ENCODE data around the gene ZNF438.
"Not testable (repeated sequence)": the region's sequence is repeated elsewhere in the genome, so short reads cannot be mapped to it uniquely, and the experiment has no call there.

ZNF438 gene

DNA sequence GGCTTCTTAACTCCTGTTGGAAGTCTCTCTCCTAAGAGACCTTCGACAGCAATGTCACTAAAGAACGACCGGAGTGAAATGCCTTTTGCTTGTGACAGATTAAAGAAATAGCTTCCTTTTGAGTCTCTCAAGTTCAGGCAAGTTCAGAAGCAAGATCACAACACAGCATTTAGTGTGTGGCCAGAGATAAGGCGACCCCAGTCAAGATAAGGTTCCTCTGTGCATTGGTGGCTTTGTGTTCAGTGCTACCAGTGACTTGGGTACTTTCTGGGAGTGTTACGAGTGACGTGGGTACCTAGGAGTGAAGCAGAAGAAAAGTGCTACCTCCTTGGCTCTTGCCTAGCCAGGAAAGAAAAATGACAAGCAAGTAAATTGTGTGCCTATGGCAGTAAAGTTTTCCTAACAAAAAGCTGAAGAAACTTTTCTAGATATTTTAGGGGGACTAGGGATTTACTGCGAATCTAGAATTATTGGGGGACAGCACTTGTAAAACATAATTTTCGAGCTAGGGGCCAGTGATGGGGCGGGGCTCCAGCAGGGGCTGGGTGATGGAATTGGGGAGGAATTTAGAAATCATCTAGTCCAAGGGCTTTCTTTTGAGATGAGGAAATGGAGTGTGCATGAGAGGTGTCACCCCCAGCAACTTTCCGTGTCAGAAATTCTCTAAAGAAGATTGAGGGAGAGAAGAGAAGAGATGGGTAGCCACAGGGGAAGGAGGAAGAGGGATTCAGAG lies 210.2 kb downstream of the ZNF438 start:
- DNase-seq, result no peak

DNA sequence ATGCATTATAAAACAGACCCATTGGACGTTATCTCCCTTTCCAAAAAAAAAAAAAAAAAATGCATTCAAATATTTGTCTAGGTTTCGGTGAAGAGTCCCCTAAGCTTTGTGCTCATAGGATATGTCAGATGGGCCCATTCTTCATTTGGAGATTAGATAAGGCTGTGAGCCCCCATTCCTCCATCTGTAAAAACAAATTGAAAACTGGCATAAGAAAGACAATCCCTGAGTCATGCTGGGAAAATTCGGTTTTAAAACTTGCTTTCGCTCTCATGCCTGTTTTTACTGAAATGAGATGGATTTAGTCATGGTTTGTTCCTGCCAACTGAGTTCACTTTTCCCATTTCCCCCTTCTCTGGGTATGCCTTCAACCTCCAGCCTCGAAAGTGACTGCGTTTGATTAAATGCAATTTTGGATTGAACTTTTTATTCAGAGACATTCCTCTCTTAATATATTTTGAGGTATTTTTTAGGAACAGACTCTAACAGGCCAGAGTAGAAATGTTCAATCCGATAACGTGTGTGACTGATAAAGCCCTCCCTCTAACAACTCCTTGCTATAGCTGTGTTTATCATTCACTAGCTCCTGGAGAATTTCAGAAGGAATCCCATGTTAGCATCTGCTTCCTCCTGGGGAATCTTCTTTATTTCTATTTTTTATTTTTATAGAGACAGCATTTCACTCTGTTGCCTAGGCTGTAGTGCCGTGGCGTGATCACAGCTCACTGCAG lies 211.2 kb downstream of the ZNF438 start:
- no peak for DNase-seq

DNA sequence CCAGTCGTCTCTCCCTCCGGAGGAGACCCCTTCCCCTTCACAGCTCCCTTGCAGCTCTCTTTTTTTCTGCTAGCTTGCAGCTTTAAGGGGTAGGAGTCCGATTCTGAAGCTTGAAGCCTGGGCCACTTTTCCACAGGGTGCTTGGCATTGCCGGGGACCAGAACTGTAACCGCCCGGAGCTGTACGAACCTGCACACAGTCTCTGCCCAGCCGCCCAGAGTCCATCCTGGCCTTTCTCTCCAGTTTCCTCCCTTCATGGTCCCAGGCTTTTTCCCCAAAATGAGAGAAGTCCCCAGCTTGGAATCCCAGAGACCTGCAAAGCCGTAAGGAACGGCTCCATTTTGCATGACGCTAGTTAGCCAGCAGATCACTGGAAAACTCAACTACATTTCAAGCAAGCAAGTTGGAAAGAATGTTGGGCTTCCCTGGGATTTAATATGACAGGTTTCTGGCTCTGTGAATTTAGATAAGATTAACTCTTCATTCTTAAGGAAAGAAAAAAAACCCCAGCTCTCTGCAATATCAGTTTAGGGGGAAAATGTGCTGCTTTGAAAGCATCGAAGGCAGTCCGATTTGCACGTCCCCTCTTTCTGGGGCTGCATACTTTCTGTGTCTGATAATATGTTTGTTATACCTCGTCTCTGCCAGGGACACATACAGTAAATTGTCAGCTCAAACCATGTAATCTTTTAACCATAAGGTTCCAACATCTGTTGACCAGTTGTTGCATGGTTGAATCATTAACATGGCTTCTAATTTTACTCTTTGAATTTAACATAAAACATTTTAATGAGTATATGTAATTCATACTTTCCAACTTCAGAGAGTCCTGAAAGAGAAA lies 212.1 kb downstream of the ZNF438 start:
- DNase-seq, result no peak

DNA sequence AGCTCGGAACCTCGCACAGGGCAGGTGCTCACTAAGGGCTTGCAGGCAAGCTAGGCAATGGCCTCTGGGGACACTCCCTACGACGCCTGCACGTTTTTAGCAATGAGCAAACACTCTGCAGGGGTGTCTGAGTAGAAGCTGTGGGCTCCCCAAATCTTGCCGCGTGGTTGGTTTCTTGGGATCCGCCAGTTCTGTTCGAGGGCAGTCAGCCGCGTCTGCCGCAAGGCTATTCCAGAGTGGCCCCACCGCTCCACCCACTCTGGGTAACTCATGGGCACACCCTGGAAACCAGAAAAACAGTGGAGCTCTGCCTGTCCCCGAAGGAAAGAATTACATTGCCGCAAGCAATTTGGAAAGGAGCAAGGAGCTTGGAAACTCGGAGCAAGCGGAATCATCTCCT lies 212.8 kb downstream of the ZNF438 start:
- no peak for DNase-seq

DNA sequence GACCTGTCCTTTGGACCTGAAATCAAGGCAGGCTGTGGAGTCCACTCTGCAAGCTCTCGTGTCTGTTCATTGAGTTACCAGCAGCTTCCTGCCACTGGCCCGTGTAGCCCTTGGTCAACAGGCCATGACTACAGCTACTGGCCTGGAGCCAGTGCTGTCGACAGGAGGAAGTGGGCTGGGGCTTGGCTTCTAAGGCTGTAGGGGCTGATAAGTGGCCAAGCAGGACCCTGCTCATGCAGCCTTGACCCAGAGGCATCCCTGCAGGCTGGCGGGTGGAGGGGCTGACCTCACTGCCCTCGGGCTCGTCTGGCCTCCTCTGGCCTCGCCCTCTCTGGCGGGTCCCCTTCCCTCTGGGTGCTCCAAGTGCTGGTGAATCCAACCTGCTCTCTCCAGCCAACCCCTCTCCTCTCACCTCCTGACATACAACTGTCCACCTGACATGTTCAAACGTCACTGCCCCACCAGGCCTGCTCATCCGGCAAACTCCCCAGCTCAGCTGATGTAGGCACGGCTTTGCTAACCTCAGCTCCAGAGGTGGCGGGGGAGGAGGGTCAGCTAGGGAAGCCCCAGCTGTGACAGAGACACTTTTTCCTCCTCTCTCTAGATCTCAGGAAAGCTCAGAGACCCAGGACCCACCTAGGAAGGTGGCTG lies 213.5 kb downstream of the ZNF438 start:
- DNase-seq, result peak; percentile 12 to 48

DNA sequence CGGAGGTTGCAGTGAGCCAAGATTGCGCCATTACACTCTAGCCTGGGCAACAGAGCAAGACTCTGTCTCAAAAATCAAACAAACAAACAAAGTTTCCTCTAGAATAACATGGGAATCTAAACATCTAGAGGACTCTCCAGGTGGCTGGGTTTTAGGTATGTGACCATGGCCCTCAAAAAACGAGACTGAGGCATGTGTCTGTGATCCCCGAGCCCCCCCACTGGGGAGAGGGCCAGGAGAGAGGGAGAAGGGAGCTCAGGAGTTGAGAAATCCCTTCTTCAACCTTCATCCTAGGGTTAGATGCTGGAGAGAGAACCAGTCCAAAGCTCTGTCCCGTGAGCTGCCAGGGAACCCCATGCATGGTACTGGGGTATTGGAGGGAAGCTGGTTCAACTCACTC lies 214.1 kb downstream of the ZNF438 start:
- DNase-seq, result no peak

DNA sequence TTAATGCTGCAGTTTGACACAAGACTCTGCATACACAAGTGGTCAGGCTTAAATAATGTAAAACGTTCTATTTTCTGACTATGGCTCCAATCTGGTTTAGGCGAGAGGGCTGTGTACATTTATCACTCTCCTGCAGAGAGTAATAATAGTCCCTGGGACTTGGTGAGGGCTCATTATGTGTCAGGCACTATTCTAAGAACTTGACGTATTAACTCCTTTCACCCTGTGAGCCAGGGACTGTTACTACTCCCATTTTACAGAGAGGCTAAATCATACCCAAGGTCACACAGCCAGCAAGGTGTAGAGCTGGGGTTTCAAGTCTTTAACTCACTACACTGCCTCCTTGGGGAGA lies 214.9 kb downstream of the ZNF438 start:
- no peak for DNase-seq

DNA sequence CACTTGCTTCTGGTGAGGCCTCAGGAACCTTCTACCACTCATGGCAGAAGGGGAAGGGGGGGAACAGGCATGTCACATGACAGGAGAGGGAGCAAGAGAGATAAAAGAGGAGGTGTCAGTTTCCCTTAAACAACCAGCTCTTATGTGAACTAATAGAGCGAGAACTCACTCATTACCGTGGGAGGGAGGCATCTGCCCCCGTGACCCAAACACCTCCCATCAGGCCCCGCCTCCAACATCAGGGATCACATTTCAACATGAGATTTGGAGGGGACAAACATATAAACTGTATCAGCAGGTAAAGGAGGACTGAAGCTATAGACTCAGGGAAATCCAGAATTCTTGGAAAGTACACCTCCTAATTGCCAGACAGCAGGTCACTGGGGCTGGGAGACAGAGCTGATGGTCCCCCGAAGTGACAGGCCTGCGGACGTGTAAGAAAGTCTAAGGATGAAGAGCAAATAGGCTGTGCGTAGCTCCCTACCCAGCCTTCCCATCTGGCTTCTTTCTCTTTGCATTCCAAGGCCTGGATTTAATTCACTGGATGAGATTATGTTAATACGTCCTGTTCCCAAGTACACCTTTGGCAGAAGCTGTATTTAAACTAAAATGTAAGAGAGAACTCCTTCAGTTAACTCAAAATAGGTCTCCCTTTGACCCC lies 215.4 kb downstream of the ZNF438 start:
- DNase-seq, result no peak

DNA sequence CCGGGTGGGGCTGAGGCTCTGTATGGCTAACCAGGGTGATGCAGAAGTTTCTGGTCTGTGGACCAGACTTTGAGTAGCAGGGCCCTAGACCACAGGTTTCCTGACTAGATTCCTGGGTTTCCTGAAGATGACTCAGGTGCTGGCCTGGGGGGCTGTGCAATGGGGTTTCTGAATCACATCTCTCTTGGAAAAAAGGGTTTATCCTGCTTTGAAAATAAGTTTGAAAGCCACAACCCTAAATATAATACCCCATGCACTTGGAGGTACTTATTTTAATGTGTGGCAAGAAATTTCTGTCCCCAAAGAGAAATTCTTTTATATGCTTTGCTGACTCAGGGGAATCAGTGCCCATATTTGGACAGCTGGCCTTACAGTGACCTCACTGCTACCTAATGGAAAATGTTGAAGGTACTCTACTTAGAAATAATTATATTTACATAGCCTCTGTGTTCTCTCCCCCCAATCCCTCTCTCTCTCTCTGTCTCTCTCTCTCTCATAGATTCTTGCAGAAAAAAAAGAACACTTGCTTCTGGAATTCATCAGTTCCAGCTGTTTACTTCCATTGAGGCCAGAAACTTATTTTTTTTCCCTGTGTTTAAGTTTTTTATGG lies 217.7 kb downstream of the ZNF438 start:
- no peak for DNase-seq

DNA sequence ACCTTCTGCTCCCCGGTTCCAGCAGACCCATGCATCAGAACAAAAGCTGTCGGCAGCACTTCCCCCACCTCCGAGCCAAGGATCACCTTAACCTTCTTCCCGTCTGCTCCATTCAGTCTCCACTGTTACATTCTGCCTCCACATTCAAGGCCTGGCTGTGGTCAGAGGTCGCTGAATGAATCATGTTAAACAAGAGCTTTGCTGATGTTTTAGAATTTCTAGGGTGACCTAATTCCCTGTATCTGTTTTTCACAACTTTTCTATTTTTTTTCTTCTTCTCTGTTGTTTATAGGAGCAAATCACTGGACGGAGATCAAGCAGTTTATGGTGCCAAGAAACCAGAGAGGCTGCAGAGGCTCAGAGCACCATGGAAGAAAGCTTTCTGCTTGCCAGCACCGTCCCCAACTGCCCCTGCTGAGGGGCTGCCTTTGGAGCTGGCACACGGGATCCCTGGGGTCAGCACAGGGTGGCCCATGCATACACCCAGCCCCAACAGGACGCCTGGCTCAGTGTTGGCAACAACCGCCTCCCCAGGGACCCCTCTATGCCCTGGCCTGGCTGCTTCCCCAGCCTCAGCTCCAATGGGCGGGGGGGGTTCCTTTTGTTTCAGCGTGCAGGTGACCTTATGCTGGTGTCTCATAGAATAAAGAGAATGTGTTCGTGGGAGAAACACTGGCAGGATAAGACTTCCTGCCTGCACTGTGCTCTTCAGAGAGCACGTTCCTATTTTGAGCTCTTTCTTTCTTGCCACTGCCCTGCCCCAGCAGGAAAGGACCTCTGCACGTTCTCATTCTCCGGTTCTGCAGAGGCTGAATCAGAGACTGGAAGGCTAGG lies 219.4 kb downstream of the ZNF438 start:
- no peak for DNase-seq

DNA sequence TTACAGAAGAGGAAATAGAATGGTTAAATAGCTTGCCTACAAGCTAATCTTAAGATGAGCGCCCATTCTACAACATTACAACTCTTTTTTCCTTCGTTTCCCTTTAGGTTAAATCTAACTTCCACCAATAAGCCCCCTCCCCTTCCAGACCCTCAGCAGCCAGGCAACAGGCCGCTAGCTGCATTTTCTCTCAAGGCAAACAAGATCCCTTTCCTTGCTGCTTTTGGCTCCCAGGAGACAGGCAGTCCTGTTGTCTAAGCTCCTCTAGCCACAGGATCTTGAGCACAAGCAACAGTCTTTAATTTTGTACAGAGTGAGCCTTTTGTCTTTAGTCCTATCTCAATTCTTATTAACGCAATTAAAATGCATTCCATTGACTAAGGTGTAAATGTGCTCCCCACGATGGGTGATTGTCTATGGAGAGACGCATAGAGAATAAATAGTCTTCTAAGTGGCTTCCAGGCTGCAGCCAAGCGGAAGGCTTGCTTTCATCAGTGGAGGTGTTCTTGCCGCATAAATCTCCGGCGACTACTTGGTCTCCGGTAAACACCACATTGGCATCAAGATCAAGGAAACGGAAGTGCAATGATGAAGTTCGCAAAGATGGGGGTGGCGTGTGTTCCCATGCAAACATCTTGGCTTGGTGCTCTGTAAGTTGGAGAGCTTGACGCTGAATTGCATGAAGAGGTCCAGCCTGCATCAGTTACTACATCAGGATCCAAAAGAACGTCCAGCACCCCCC lies 220.2 kb downstream of the ZNF438 start:
- DNase-seq, result no peak

DNA sequence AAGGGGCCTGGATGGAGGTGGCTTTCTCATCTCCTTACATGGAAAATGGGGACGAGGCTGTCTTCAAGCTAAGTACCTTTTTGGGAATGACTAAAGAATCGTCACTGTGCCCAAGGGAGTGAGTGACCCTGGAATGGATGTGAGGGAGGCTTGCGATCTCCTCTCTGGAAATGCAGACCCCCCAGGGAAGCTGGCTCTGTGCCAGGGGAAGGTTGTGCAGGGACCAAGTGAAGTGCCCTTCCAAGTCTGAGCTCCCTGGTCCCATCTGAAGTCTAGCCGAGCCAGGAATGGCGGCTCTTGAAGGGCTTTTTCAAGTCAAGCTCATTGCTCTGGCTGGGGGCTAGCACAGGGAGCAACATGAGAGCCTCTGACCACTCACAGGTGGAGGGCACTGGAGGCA lies 221.2 kb downstream of the ZNF438 start:
- DNase-seq, result no peak

DNA sequence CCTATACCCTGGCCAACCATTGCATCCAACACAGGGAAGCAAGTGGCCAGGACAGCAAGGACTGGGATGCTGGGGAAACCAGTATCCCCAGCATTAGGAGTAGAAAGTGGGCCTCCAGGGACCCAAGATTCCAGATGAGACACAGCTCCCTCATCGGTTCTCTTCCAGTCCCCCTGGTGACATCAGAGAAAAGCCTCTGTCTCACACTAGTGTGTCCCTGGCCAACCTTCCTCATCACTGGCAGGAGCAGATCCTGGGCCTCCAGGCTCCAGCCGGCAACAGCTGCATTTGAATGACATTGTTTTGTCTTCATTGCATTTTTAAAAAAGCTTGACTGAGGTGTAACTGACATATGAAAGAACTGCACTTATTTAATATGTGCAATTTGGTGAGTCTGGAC lies 224.8 kb downstream of the ZNF438 start:
- no peak for DNase-seq

DNA sequence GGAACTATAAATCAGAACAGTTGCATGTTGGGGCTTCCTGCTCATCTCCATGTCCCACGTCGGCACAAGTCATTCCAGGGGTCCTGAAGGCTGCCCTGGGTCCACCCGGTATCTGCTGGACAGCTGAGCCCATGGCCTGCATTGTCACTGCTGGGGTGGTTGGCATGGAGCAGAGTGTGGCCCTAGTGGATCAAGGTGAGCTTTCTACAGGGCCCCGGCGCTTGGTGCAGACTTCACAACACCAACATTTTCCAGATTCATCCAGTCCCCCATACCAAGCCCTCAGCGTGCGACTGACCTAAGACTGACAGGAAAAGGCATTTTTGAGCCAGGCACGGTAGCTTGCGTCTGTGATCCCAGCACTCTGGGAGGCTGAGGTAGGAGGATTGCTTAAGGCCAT lies 226.6 kb downstream of the ZNF438 start:
- no peak for DNase-seq

DNA sequence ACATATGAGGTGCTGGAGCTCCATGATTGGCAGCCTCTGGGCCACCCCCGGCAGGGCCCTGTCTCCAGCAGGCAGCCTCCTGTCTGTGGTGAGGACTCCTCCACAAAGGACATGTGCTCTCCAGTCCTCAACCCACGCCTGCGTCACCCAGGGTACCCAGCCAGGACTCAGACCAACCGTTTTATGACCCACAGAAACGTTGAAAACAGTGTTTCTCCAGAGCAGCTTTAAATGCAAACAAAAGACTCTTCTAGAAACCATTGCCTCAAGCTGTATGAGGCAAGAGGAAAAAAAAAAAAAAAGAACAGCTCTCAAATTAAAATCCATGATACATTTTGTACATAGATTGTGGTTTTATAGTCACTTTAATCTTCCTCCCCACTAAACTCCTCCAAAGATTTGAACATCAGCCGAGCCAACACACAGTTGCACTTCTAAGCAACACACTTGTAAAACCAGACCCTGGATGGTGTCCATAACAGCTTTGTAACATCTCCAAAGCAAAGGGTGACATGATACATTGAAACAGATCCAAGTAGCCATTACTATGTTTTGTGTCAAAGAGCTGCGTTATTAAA lies 227.1 kb downstream of the ZNF438 start:
- no peak for DNase-seq

DNA sequence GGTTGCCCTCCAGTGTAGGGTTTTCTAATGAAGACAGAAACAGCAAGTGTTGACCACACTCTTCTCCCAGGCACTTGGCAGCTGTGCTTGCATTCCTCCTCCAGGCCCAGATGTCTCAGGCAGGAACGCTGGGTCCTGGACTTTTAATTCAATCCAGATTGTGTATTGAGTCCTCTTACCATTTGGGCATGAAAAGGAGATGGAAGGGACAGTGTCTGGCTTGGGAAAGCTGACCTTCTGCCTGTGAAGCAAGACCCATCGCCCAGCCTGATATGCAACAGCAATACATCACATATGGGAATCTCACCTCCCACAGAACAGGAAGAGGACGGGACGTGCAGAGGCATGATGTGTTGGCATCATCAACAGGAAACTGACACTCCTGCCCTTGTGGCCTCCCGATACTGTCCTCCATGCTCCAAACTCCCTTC lies 227.8 kb downstream of the ZNF438 start:
- DNase-seq, result no peak

DNA sequence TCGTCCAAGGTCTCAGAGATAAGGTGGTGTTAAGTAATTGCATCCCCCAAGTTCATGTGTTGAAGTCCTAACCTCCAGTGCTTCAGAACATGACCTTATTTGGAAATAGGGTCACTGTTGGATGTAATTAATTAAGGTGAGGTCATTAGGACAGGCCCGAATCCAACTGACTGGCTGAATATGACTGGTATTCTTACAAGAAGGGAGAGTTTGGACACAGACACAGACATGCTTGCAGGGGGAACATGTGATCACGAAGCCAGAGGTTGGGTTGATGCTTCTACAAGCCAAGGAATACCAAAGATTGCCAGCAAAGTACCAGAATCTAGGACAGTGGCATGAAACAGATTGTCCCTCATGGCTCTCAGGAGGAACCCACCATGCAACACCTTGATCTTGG lies 228.6 kb downstream of the ZNF438 start:
- no peak for DNase-seq

DNA sequence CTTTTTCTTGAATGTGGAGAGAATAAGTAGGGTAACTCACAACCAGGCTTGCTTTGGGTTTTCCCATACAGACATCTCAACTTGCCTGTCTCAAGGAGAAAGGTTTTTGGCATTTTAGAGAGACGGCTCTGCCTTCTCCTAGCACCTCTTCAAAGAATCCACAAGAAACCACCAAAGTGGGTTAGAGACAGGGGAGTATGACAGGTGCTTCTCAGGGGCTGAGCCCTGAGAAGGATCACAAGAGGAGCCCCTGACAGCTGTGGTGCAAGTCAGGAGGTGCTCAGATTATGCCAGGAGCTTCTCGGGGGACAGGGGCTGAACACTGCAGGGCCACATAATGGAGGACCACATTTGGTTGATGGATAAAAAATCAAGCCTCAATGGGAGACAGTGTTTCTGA lies 231.3 kb downstream of the ZNF438 start:
- no peak for DNase-seq

DNA sequence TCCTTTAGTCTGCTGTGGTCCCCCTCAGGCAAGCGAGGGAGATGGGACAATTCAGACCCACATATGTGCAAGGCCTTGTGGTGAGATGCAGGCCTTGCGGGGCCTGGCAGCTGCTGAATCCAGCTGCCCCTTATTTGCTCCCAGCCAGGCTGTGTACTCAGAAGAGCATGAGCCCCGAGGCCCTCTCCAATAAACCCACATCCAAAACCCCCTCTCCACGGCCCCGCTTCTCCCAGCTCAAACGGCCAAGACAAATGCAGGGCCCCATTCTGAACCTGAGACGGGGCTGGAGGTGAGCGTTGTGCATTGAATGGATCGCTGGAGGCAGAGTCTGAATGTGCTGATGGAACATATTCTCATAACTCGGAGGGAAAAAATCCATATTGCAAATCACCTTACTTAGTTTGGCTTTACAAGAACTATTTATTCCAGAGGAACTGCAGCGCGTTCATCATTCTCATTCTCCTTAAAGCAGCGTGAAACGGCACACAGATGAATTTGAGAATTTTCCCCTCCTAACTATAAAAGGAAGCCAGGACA lies 232.9 kb downstream of the ZNF438 start:
- DNase-seq, result no peak

DNA sequence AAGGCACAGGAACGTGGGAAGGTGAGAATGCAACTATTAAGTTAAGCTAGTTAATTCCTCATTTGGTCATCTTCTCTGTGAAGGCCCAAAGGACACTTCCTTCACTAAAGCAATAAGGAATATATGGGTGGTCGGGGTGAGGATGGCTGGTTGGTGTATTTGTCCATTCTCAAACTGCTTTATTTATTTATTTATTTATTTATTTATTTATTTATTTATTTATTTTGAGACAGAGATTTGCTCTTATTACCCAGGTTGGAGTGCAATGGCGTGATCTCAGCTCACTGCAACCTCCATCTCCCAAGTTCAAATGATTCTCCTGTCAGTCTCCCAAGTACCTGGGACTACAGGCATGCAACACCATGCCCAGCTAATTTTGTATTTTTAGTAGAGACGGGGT lies 236.6 kb downstream of the ZNF438 start:
- not testable (repeated sequence) for DNase-seq

Data from AML-193 (cell line).